NK-92 (cell line): ENCODE results near the gene IDH3G.

Experiments
- DNase-seq: peaks from one replicate; lab custom pipeline; 2025; ENCODE audit not compliant: unreplicated experiment; lab: John Stamatoyannopoulos, UW

IDH3G gene

GRCh38 chrX:153773741-153774575 lies 20.2 kb downstream of the IDH3G start:
- no peak for DNase-seq

- DNase-seq = no peak
Observed at GRCh38 chrX:153773218-153773611, 21.0 kb downstream of the IDH3G start.

GRCh38 chrX:153772316-153773217 lies 21.6 kb downstream of the IDH3G start:
- no peak for DNase-seq

GRCh38 chrX:153771415-153772315 lies 22.5 kb downstream of the IDH3G start:
- DNase-seq = no peak

GRCh38 chrX:153770601-153771414 lies 23.4 kb downstream of the IDH3G start:
- DNase-seq = no peak

GRCh38 chrX:153769865-153770600 lies 24.1 kb downstream of the IDH3G start:
- no peak for DNase-seq

GRCh38 chrX:153769158-153769864 lies 24.9 kb downstream of the IDH3G start:
- DNase-seq = no peak

- DNase-seq = no peak
Observed at GRCh38 chrX:153768311-153769157, 25.6 kb downstream of the IDH3G start.

GRCh38 chrX:153767674-153768055 lies 26.5 kb downstream of the IDH3G start:
- DNase-seq = no peak

- no peak for DNase-seq
Observed at GRCh38 chrX:153766871-153767673, 27.1 kb downstream of the IDH3G start.

- DNase-seq = no peak
Observed at GRCh38 chrX:153766098-153766817, 27.9 kb downstream of the IDH3G start.

GRCh38 chrX:153765138-153766079 lies 28.8 kb downstream of the IDH3G start:
- DNase-seq = no peak

GRCh38 chrX:153764786-153765137 lies 29.4 kb downstream of the IDH3G start:
- no peak for DNase-seq

- DNase-seq = no peak
Observed at GRCh38 chrX:153763989-153764755, 30.0 kb downstream of the IDH3G start, which contains the start of gene PLXNB3. Gene PLXNB3 (plus strand): TSS chrX:153764249. CDS start chrX:153765536, 1,287 bp downstream.
